ENCODE measurements around the gene PTPRD.
A peak's percentile ranks its signal among the peaks of the same experiment; 100 is the strongest.

Gene PTPRD

DNA sequence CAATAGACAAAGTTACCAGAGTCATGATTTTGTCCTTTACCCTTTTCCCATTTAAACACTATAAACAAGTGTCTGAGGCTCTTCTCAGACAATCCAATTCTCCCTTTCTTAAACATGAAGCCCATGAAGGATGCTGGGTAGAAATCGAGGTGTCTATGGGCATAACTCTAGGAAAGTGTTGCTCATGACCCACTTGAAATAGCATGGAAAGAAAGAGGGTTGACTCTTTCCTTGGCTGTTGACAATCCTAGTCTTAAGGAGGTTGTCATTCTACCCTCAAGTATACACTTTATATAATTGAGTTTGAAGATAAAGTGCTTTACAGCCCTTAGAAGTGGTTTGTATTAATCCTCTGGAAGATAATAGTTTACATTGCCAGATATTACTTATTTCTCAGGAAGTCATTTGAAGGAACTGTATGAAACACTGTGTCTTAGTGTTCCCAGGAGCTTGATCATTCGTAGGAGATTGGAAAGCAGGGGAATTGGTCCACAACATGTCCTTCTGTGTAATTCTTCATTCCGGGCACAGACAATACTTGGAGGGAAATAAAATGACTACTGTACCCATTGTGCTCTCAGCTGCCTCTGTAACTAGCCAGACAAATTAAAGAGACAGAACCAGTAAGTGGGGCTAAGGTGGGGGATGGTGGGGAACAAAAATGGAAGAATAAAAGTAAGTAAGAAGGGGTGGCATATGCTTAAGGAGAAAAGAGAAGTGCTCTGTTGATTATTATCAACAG, 1734.9 kb downstream of the PTPRD start:
- DNase-seq: no peak

DNA sequence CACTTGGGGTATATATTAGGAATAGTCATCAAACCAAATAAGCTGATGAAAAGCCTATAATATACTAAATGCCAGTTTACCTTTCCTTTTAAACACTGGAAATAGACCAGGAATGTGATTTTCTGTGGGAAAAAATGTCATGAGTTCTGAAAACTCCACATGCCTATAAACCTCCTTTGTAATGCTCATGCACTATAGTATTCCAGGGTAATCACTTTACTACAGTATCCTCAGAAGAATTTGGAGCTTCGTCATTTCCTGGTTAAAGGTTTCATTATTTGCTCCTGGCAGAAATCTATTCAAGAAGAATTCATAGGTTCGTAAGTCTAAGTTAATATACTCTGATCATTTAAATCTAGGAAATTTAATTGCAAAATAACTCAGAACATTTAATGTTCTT, 1736.5 kb downstream of the PTPRD start:
- no peak for DNase-seq

GRCh38 chr9:8874482-8874881, 1738.3 kb downstream of the PTPRD start:
- DNase-seq: no peak

- DNase-seq: no peak
These were observed 1740.0 kb downstream of the PTPRD start for GRCh38 chr9:8872802-8873201.

GRCh38 chr9:8871796-8872445, 1740.9 kb downstream of the PTPRD start:
- DNase-seq: no peak

- no peak for DNase-seq
These were observed 1741.4 kb downstream of the PTPRD start for GRCh38 chr9:8871396-8871795.

DNA sequence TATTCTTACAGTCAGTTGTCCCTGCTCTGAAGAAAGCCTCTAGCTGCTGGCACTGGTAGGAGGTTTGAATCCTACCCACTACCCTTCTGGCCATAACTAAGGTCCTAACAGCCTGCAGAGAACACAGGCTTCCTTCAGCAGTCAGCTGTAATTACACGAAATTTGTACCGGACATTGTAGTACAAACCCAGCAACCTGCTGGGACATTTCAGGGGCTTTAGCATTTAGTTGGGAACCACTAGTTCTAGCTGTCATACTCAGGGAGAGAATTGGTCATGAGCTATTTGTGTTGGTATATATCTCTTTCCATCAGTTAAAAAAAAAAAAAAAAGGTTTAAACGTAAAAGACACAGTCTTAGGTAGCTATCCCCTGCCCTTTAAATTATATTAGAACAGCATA, 1743.0 kb downstream of the PTPRD start:
- DNase-seq: no peak

DNA sequence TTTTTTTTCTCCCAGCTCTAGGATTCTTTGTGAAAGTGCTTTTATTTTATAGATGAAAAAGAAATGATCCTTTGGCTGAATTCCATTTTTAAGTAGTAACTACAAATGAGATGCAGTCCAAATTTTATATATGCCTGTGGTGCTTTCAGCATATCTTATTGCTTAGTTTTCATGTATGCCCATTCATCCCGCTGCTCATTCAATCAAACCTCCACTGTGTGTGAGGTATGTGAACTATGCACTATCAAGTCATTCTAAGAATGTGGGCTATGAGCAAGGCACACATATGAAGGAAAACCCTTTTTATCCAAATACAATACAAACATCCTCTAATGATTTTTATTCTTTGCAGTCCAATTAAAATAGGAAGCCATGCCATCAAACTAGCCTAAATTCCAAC, 1744.2 kb downstream of the PTPRD start:
- DNase-seq: no peak

DNA sequence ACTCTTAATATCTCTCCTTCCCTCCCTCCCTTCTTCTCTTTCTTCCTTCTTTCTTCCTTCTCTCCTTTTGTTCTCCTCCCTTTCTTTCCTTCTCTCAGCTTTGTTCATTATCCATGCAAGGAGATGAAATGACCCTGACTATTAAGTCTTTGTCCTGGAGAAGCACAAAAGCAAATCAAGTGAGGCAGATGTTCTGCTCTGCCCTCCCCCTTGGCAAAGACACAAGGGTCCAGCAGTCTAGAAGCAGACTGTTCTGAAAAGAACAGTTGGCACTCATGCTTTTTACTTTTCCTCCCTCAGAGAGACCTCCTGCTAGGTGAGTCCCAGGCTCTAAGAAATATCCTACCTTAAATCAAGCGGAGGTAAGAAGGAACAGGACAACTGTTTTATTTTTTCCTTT, 1745.7 kb downstream of the PTPRD start:
- peak; percentile 19 for DNase-seq

- no peak for DNase-seq
These were observed 1748.3 kb downstream of the PTPRD start for GRCh38 chr9:8864545-8864896.

GRCh38 chr9:8863886-8864544, 1748.8 kb downstream of the PTPRD start:
- no peak for DNase-seq

- DNase-seq: peak; percentile 7
These were observed 1749.7 kb downstream of the PTPRD start for GRCh38 chr9:8863069-8863468.

GRCh38 chr9:8860925-8861324, 1751.9 kb downstream of the PTPRD start:
- DNase-seq: no peak

DNA sequence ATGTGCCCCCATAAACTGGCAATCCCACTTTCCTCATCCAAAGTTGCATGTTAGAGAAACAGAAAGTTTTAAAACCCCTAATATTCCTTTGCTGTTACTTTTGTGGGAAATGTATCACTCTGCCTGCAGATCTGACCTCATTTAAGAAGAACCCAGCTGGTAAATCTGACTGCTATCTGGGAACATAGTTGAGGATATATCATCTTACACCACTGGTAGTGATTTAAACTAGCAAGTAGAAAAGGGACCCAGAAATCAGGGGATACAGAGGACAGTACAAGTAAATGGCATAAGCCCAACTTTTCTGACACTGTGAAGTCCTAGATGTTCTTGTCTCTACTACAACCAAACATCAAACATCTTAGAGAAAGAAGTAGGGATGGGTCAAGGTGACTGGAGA, 1752.7 kb downstream of the PTPRD start:
- DNase-seq: no peak

- no peak for DNase-seq
These were observed 1753.4 kb downstream of the PTPRD start for GRCh38 chr9:8859416-8859815.

DNA sequence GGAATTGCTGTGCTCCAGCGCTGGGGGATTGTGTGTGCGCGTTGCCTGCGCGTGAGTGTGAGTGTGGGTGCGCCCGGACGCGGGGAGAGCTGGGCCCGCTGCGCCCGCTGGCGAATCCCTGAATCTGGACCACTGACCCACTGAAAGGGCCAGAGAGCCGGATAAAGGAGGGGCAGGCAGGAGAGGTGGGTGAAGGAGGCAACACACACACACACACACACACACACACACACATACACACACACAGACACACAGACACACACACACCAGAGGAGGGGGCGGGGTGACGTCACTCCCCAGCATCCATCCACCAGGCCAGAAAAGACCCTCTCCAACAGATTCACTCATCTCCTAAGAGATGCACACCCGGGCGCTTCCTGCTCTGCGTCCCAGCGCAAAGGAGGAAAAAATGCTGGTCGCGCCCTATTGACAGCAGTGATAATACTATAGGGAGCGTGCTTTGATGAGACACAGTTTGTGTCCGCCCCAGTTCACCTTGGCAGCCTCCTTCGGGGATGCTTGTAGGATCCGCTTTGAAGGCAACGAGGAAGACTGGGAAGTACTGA, 1754.1 kb downstream of the PTPRD start:
- DNase-seq: no peak

DNA sequence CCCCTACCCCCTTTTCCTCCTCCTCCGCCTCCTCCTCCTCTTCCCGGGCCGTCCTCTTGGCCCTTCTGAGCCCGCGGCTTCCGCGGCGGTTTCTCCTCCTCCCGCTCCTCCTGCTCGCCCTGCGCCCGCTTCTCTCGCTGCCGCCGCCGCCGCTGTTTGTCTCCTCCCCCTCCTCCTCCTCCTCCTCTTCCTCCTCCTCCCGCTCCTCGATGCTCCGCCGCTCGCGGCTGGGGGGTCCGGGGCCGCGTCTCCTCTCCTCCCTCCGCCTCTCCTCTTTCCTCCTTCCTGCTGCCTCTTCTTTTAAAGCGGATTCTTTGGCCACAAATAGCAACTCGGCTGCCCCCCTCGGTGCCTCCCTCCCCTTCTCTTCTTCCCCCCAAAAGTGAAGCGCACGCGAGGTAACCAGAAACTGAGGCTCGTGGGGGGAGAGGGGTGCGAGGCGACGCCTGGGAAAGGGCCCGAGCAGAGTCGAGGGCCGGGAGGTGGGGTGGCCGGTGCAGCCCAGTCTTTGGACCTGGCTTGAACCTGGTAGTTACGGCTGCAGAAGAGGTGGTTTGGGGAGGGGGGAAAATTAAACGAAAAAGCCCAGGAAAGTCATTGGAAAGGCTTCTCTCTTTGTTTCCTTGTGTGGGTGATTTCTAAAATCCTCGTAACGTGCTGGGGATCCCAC, 1754.7 kb downstream of the PTPRD start:
- peak; percentile 50 for DNase-seq

DNA sequence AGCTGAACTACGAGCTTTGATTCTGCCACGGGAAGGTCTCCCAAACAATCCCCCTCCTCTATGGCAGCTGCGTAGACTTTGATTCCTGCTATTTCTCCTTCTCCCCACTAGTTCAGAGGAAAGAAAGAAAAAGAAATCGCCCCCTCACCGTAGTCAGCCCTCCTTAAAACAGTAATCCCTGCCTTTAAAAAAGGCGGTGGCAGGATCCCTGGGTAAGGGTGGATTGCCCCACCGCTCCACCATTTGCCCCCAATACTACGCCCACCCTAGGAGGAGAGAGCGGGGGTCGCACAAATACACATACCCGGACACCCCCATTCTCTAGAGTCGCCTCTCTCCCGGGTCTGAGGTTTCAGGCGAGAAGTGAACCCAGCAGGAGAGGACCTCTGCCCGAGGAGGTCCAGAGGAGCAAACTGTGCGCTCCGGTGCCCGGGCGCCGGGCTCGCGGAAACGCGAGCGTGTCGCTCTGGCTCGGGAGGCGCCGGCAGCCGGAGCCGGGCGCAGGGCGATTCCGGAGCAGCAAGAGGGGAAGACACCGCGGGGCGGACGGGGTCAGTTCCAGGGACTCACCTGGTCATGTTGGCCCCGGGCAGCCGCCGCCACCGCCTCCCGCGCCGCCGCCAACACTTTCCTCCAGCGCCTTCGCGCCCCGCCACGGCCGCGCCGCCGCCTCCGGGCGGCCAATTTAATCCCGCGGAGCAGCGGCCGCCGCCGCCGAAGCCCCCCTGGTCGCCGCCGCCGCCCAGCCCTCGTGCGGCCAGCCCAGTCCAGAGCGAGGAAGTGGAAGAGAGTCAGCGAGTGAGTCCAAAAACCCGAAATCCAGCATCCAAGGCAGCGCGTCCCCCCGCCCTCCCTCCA, 1755.5 kb downstream of the PTPRD start:
- peak; percentile 37 for DNase-seq

- DNase-seq: no peak
These were observed 1756.3 kb downstream of the PTPRD start for GRCh38 chr9:8856396-8857067.

- DNase-seq: peak; percentile 48
These were observed 1757.8 kb downstream of the PTPRD start for GRCh38 chr9:8855046-8855445.

GRCh38 chr9:8852301-8852864, 1760.4 kb downstream of the PTPRD start:
- DNase-seq: no peak

Measured in NCI-H2171 treated with DMSO at 0.1 percent for 48 hours (cell line).